ENCODE results near the gene SEMA6A.
"Not testable (repeated sequence)": the region's sequence is repeated elsewhere in the genome, so short reads cannot be mapped to it uniquely, and the experiment has no call there.

Gene SEMA6A

DNA sequence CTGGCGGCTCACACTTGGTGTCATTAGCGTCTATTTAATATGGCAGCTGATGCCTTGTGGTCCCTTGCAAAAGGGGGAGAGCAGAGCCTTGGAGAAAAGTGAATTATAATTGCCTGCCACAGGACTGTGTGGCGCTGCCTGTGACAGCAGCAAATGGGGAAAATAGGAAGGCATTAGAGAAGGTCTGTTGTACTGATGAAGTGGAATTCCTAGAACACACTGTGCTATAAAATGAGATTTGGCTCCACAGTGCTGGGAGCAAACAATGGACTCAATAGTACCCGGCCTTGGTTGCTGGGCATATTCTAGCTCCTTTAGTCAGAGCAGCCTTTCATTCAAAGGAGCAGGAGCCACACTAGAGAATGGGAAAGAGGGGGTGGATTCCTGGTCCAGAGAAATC, 21.3 kb downstream of the SEMA6A start:
- no peak for DNase-seq (ENCODE audit: low read depth)

DNA sequence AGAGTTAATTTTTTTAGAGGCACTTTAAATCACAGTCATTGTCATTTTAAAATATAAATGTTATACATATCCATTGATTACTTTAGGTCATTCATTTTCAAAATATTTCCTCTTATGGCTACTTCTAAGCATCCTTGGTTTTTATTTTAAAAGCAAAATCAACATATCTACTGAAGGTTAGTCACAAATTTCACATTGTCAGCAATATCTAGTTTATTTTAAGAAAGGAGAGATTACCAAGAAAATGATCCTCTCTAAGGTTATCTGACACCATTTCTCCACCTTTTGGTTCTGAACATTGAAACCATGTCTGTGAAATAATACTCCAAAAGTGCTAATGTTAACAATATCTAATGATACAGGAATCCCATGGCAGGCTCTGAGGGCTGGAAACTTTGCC, 24.5 kb downstream of the SEMA6A start:
- no peak for DNase-seq (ENCODE audit: low read depth)

DNA sequence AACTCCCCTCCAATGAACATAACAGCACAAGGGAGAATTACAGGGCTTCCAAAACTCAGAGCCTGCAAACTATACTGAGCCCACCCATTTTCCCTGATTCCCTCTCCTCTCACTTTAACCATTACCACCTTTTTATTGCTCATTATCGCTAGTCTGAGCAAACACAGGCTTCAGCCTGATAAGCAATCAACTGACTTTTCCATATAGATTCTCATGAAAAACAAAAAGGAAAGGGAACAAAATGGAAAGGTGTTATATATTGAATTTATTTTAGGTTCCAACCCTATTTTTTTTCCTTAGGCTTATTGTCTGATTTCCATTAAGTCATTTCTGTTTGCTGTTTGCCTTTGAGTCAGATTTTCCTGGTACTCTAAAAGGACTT, 27.9 kb downstream of the SEMA6A start:
- no peak for DNase-seq (ENCODE audit: low read depth)

- DNase-seq (ENCODE audit: low read depth) = no peak
Measured at GRCh38 chr5:116546033-116546742, 28.4 kb downstream of the SEMA6A start.

- not testable (repeated sequence) for DNase-seq (ENCODE audit: low read depth)
Measured at GRCh38 chr5:116545465-116545864, 29.2 kb downstream of the SEMA6A start.

DNA sequence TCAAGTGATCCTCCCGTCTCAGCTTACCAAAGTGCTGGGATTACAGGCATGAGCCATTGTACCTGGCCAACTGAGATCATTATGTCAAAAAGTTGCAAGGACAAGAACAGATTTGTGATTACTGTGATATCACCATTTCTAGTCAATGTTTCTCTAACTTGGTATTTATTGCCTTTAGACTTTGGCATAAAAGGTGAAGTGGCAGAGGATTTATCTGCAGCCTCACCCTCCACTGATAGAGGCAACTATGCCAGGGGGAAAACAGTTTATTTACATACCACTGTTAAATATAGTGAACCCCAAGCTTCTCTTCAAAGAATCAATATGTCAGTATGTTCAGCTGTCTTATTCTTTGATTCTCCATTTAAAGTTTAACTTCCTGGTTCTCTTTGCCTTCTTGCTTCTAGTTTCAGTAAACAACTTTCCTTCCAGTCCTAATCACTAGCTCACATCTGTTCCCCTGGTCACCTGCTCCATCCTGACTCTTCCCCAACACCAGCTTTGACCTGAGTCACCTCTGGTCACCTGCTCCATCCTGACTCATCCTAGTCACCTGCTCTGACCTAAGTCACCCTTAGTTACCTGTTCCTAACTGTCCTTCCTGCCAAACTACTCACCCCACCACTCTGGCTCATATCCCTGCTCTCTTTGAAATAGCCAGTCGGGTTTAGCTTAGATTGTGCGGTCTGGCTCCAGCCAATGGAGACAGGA, 29.9 kb downstream of the SEMA6A start:
- DNase-seq (ENCODE audit: low read depth) = no peak

DNA sequence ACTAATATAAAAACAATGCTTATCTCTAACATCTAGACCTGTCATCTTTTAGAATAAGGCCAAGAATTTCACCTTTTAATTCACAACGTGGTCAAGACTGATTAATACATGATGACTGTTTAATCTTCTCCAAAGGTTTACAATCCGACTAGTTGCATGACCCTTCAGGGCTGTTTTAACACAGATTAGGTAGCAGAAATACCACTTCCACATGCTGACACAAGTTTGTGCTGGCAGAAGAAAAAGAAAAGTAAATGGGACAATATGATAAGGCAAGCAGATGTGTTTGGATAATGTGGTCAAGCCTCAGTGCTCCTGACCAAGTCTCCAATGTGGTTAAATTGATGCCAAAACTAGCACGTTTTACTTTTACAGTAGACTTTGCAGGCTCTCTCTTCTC, 31.1 kb downstream of the SEMA6A start:
- no peak for DNase-seq (ENCODE audit: low read depth)

- no peak for DNase-seq (ENCODE audit: low read depth)
Measured at GRCh38 chr5:116542619-116543018, 32.0 kb downstream of the SEMA6A start.

- DNase-seq (ENCODE audit: low read depth) = no peak
Measured at GRCh38 chr5:116539222-116539621, 35.4 kb downstream of the SEMA6A start.

DNA sequence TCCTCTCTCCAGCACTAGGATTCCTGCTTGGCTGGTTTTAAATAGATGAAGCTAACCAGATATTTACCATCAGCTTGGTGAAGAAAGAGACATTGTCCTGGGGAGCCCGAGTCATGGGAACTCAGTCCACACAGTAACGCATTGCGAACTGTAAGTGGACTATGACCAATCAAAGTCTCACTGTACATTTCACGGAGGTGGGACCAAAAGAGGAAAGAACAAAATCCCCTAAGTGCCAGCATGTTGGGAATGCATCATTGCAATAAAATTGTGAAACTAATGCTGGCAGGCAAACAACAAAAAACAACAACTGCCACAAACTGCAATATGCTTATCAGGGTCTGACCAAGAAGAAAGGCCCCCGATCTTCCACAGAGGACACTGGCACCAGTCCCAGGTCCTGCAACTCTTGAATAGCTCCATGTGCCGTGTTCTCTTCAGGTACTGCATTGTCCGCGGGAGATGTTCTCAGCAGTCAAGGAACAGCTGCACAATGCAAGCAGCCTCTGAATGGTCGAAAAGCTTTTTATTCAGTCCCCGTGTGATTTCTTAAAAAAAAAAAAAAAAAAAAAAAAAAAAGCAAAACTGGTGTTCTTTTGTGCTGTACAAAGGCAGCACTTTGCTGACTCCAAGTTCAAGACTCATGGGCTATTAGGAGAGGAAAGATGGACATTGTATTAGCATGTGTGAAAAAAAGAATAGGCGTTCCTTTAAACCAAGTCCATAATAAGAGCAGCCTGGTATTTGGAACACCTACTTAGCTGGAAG, 38.1 kb downstream of the SEMA6A start:
- no peak for DNase-seq (ENCODE audit: low read depth)

DNA sequence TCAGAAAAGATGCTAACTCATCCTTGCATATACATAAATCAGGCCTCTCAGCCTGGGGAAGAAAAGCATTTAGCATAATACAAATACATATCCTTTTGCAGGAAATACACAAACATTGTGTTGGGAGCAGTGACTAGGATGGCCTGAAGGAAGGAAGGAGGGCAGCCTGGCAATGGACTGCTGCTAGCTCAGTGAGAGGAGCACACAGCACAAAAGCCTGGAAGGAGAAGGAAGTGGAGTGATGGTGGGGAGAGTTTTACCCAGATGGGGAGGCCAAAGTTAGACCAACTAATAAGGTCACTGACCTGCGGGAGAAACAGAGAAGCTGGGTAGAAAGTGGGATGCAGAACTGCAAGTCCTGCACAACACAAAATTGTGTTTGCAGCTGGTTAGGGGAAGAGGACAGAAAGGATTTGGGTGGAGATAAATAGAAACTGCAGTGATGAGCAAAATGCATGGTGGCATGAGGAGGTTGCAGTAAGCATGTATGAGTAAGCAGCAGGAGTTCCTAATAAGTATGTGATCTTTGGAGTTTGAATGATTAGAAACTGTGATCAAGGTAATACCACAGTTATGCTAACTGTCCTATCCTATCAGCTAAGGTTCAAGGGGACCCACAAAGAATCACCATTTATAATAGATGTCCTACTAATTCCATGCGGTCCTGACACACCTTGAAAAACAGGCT, 39.5 kb downstream of the SEMA6A start:
- DNase-seq (ENCODE audit: low read depth) = no peak

DNA sequence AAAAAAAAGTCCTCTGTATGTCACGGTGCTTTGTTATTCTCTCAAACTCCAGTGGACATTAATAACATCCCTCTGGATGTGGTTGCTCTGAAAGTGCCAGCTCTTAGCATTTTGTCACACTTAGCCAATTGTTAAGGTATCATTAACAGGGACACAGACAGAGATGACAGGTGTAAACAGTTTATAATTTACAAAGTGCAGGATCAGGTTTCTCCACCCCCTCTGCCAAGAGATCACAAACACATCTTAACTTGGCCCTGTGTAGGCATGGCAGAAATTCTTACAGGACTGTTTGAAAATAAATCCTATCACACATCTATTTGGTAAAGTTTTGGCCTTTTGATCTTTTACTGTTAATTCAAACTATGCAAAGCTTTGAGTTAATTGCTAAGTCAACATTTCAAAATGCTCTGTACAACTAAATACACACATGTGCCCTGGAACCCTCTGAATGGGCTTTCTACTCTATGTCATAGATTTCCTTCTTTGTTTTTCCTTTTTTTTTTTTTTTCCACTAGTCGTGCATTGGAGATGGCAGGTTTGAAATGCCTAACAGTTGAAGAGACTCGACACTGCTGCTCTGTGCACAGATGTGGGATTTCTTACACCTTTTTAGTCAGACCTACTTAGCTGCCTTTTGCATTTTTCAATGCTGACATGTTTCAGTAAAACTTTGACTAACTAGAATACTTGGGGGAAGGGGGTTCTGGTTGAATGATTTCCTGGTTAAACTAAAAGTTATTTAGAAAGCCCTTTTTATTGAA, 41.7 kb downstream of the SEMA6A start:
- DNase-seq (ENCODE audit: low read depth) = no peak

DNA sequence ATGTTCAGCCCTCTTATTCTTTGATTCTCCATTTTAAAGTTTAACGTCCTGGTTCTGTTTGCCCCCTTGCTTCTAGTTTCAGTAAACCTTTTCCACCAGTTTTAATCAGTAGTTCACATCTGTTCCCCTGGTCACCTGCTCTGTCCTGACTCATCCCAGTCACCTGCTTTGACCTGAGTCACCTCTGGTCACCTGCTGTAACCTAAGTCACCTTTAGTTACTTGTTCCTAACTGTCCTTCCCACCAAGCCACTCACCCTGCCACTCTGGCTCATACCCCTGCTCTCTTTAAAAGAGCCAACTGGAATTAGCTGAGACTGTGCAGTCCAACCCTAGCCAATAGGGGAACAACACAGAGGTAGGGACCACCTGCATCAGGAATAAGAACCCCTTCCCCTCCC, 43.0 kb downstream of the SEMA6A start:
- no peak for DNase-seq (ENCODE audit: low read depth)

- no peak for DNase-seq (ENCODE audit: low read depth)
Measured at GRCh38 chr5:116531117-116531516, 43.5 kb downstream of the SEMA6A start.

DNA sequence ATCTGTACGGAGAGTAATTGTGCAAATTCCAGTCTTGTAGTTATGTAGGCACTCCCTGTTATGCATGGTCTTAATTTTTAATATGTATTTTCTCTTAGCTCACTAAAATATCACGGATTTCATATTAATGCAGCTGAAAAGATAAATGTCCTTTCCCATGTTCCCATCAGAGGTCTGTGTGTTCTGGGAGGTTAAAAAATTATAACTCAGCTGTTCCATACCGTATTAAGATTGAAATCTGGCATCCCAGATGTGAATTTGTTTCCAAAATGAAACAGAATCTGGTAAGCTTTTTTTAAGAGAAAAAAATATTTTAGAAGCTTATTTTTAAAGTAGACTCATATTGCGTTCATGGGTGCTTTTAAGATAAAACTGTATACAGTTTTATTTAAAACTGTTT, 44.3 kb downstream of the SEMA6A start:
- no peak for DNase-seq (ENCODE audit: low read depth)

GRCh38 chr5:116529615-116530014, 45.0 kb downstream of the SEMA6A start:
- no peak for DNase-seq (ENCODE audit: low read depth)

- no peak for DNase-seq (ENCODE audit: low read depth)
Measured at GRCh38 chr5:116528519-116529234, 45.9 kb downstream of the SEMA6A start.

- DNase-seq (ENCODE audit: low read depth) = no peak
Measured at GRCh38 chr5:116527582-116527981, 47.0 kb downstream of the SEMA6A start.

- DNase-seq (ENCODE audit: low read depth) = no peak
Measured at GRCh38 chr5:116525674-116526073, 48.9 kb downstream of the SEMA6A start.

DNA sequence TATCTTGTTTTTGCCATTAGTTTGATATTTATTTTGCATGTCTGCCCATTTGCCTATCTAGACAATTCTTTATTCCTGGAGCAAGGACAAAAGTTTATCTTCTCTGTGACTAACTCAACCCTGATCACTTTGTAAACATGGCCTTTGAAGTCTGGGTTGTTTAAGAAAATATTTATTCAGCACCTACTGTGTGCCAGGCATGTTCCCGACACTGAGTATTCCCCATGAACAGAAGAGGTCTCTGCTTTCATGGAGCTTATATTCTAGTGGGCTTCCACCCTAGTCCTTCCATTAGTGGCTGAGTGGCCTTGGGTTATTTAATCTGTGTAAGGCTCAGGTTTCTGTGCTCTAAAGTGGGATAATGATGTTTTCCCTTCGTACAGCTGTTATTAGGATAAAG, 49.7 kb downstream of the SEMA6A start:
- DNase-seq (ENCODE audit: low read depth) = no peak

Data from T-helper 22 cell (primary cell).